Endothelial cell of umbilical vein (primary cell): ENCODE data around the gene SLC35F3. TPM values are rescaled to one million over a fixed set of nuclear protein-coding genes. Genes with fewer than 3 reads are reported as not detected.

ENCODE experiments used
- BruUV-seq: library from RNA; stranded (reverse); fragments of 400-500 nt; replicated peaks from 2 replicates; lab custom pipeline; 2021; lab: Mats Ljungman, UMichigan
- CTCF ChIA-PET: fragments of 300-600, 350-600 bp; sonication (Branson Sonifier 250); formaldehyde crosslinking; loops from one replicate; lab custom pipeline; 2021; ENCODE audit warnings: antibody characterized with exemption, inconsistent platforms; lab: Charles Lee
- POLR2A ChIA-PET: fragments of 300-600, 350-600 bp; sonication (Branson Sonifier 250); formaldehyde crosslinking; loops from one replicate; lab custom pipeline; 2021; ENCODE audit warnings: antibody characterized with exemption, inconsistent platforms; lab: Charles Lee
- DNase-seq: peaks from one replicate; pipeline ENCODE4 v3.0.0-alpha.2; 2011; ENCODE audit warnings: low read depth, low spot score
- FAIRE-seq: peaks from 2 replicates; lab custom pipeline; 2011; peaks lifted over from hg19 to GRCh38; lab: Jason Lieb, UNC
- H2AFZ ChIP-seq: 2 replicates; pipeline ENCODE4 v1.6.0; 2012; ENCODE audit warnings: low read depth, low read length, control low read depth, inconsistent platforms
- H3K27ac ChIP-seq: 2 replicates; pipeline ENCODE4 v1.5.1; 2011; ENCODE audit warnings: low read depth, mild to moderate bottlenecking, control low read depth, low read length, moderate library complexity; ENCODE audit not compliant: insufficient read depth
- H3K27me3 ChIP-seq, 2 experiments: 2 replicates each; pipeline versions ENCODE4 v1.6.0 to v1.6.1; 2011; ENCODE audit warnings: low read length in 2 of 2, mixed read lengths in 1 of 2; ENCODE audit not compliant: control insufficient read depth in 2 of 2, insufficient read depth in 2 of 2
- H3K36me3 ChIP-seq, 2 experiments: 2 replicates in 1 of 2; 3 replicates in 1 of 2; pipeline ENCODE4 v1.5.1; 2011; ENCODE audit warnings: low read length in 2 of 2, mild to moderate bottlenecking in 1 of 2, moderate library complexity in 1 of 2; ENCODE audit not compliant: control insufficient read depth in 2 of 2, insufficient read depth in 2 of 2; ENCODE audit errors: extremely low read depth in 1 of 2
- H3K4me1 ChIP-seq: 3 replicates; pipeline ENCODE4 v1.5.1; 2011; ENCODE audit warnings: mild to moderate bottlenecking, low read length; ENCODE audit not compliant: control insufficient read depth, insufficient read depth; ENCODE audit errors: extremely low read depth
- H3K4me2 ChIP-seq: 2 replicates; pipeline ENCODE4 v1.6.1; 2011; ENCODE audit warnings: low read length, control low read depth, mixed read lengths; ENCODE audit not compliant: insufficient read depth
- H3K4me3 ChIP-seq, 3 experiments: fragments of 200-600 bp in 1 of 3; sonication (generic), shearing (Covaris generic) in 1 of 3; replicated peaks in 1 of 3; 2 replicates each; pipeline ENCODE4 v1.5.1; 2011 to 2016; ENCODE audit warnings: control low read depth in 3 of 3, low read length in 3 of 3, mild to moderate bottlenecking in 2 of 3, inconsistent platforms in 1 of 3, low read depth in 1 of 3, moderate library complexity in 1 of 3; ENCODE audit not compliant: insufficient read depth in 1 of 3
- H3K79me2 ChIP-seq: 2 replicates; pipeline ENCODE4 v1.6.0; 2012; ENCODE audit warnings: low read length, inconsistent platforms; ENCODE audit not compliant: control insufficient read depth, insufficient read depth
- H3K9ac ChIP-seq: replicated peaks from 2 replicates; pipeline ENCODE3; 2011; ENCODE audit warnings: low read length, control low read depth; ENCODE audit not compliant: insufficient read depth; ENCODE audit errors: extremely low read depth
- H3K9me1 ChIP-seq: replicated peaks from 3 replicates; pipeline ENCODE4 v1.6.0; 2011; ENCODE audit warnings: mild to moderate bottlenecking, low read length; ENCODE audit not compliant: control insufficient read depth, insufficient read depth; ENCODE audit errors: extremely low read depth
- H3K9me3 ChIP-seq: replicated peaks from 2 replicates; pipeline ENCODE4 v1.5.1; 2012; ENCODE audit warnings: low read length, inconsistent platforms; ENCODE audit not compliant: control insufficient read depth, insufficient read depth
- H4K20me1 ChIP-seq: replicated peaks from 2 replicates; pipeline ENCODE3; 2011; ENCODE audit warnings: mild to moderate bottlenecking, low read length; ENCODE audit not compliant: control insufficient read depth, insufficient read depth; ENCODE audit errors: extremely low read depth
- EZH2 ChIP-seq: IDR thresholded peaks from 2 replicates; pipeline ENCODE4 v1.6.1; 2012; ENCODE audit warnings: borderline replicate concordance, low read depth, mild to moderate bottlenecking, moderate library complexity, low read length, inconsistent platforms; ENCODE audit not compliant: severe bottlenecking
- FOS ChIP-seq: IDR thresholded peaks from 2 replicates; pipeline ENCODE4 v1.6.1; 2011; ENCODE audit warnings: mild to moderate bottlenecking, low read length, moderate library complexity, borderline replicate concordance; ENCODE audit not compliant: insufficient read depth
- GATA2 ChIP-seq: IDR thresholded peaks from 2 replicates; pipeline ENCODE4 v1.7.0; 2011; ENCODE audit warnings: low read depth, mild to moderate bottlenecking, moderate library complexity, mixed read lengths, low read length; ENCODE audit not compliant: insufficient read length, insufficient read depth
- JUN ChIP-seq: IDR thresholded peaks from 2 replicates; pipeline ENCODE4 v1.6.1; 2011; ENCODE audit warnings: borderline replicate concordance, low read depth; ENCODE audit not compliant: insufficient read length, insufficient read depth
- MAX ChIP-seq: IDR thresholded peaks from 2 replicates; pipeline ENCODE4 v1.6.1; 2011; ENCODE audit not compliant: insufficient read depth, insufficient read length
- MYC ChIP-seq: IDR thresholded peaks from one replicate; pipeline ENCODE4 v1.6.1; 2011; ENCODE audit warnings: mild to moderate bottlenecking, low read depth, low read length
- POLR2A ChIP-seq: IDR thresholded peaks from 2 replicates; pipeline ENCODE4 v1.6.1; 2012; ENCODE audit warnings: low read depth, mild to moderate bottlenecking, control low read depth, low read length
- POLR2AphosphoS5 ChIP-seq: IDR thresholded peaks from 2 replicates; pipeline ENCODE4 v1.6.1; 2012; ENCODE audit warnings: low read depth, mild to moderate bottlenecking, control low read depth, low read length, moderate library complexity; ENCODE audit not compliant: insufficient read depth
- dilution Hi-C: fragments of 300-500 bp; cut with MboI; formaldehyde crosslinking; loops from one replicate; pipeline ENCODE4 v1.15.0; 2019; ENCODE audit warnings: low sequenced_read_pairs; ENCODE audit not compliant: extremely low pct_ligation_motif_present
- intact Hi-C: fragments of 100-400 bp; cut with micrococcal nuclease; formaldehyde crosslinking; loops from one replicate; pipeline ENCODE4 v1.10.0; 2022
- polyA plus RNA-seq, 4 experiments: library from polyadenylated mRNA; depleted of rRNA in 3 of 4; stranded (reverse) in 3 of 4; unstranded in 1 of 4; fragments of >200 nt; gene quantifications; 2 replicates each; pipeline versions ENCODE4 v1.2.1 to v1.2.3, GENCODE V29; 2011 to 2012; ENCODE audit warnings: missing spikeins in 1 of 4
- total RNA-seq: library from RNA; stranded (reverse); gene quantifications from 2 replicates; pipeline ENCODE4 v1.2.3, GENCODE V29; 2021
- TF ChIP-seq, protein P1 (sequence below), 2 donors: IDR thresholded peaks; 1 replicate in 1 of 2; 2 replicates in 1 of 2; pipeline ENCODE4 v1.5.1; 2011; ENCODE audit warnings: low read length in 2 of 2, mild to moderate bottlenecking in 2 of 2, moderate library complexity in 2 of 2, control low read depth in 1 of 2, inconsistent platforms in 1 of 2, low read depth in 1 of 2; ENCODE audit not compliant: insufficient read depth in 1 of 2; ENCODE audit errors: extremely low read depth in 1 of 2

SLC35F3 gene
- total and polyA plus RNA-seq, 2 donors (not counting 3 experiments of a cell fraction or from before 2014, with no cell fraction given) = not detected

- H3K9ac ChIP-seq = no peak overlapping the region
- H3K9me3 ChIP-seq = peaks cover 2% of the 10 kb centered on the region
- no peak overlapping the region for H3K4me2 ChIP-seq
- no TSS peak for BruUV-seq
- H3K27ac ChIP-seq = no peak overlapping the region
- DNase-seq (no peak), FAIRE-seq (no peak)
- H3K4me1 ChIP-seq = no peaks in the 10 kb centered on the region
- no peak for TF ChIP-seq JUN
- TF ChIP-seq GATA2 = no peak
- no peak for TF ChIP-seq FOS
- no peak for TF ChIP-seq MAX
- TF ChIP-seq POLR2A = no peak
- TF ChIP-seq EZH2 = no peak
- TF ChIP-seq MYC = no peak
- no peak for TF ChIP-seq POLR2AphosphoS5
- TF ChIP-seq, protein P1, sequence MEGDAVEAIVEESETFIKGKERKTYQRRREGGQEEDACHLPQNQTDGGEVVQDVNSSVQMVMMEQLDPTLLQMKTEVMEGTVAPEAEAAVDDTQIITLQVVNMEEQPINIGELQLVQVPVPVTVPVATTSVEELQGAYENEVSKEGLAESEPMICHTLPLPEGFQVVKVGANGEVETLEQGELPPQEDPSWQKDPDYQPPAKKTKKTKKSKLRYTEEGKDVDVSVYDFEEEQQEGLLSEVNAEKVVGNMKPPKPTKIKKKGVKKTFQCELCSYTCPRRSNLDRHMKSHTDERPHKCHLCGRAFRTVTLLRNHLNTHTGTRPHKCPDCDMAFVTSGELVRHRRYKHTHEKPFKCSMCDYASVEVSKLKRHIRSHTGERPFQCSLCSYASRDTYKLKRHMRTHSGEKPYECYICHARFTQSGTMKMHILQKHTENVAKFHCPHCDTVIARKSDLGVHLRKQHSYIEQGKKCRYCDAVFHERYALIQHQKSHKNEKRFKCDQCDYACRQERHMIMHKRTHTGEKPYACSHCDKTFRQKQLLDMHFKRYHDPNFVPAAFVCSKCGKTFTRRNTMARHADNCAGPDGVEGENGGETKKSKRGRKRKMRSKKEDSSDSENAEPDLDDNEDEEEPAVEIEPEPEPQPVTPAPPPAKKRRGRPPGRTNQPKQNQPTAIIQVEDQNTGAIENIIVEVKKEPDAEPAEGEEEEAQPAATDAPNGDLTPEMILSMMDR (IDR thresholded peaks at IDR 0.05; ENCODE audit: extremely low read depth in 1 of 2, insufficient read depth in 1 of 2, low read depth in 1 of 2, low read length in 2 of 2) = no peak
- H3K79me2 ChIP-seq = no peaks in the 10 kb centered on the region
- H3K4me3 ChIP-seq = no peak overlapping the region
- no peaks in the 10 kb centered on the region for H3K9me1 ChIP-seq
- CTCF ChIA-PET = no interaction called here
- dilution Hi-C loops = no loop called here
- H3K27me3 ChIP-seq = no peaks in the 10 kb centered on the region
- intact Hi-C loops = no loop called here
- H2AFZ ChIP-seq = no peak overlapping the region
- H3K36me3 ChIP-seq = no peaks in the 10 kb centered on the region
- POLR2A ChIA-PET = no interaction called here
- H4K20me1 ChIP-seq = no peaks in the 10 kb centered on the region
Observed at GRCh38 chr1:233933339-233933738, 28.9 kb downstream of the SLC35F3 start.
